Activated naive CD8-positive, alpha-beta T cell treated with anti-CD3 and anti-CD28 coated beads, Interleukin-2, amount 10 ng/mL, durations not matched to agents 7 days and 5 days (primary cell): ENCODE data around the gene COA1. TPM values are rescaled to one million over a fixed set of nuclear protein-coding genes. Genes with fewer than 3 reads are reported as not detected.
A peak's percentile ranks its signal among the peaks of the same experiment; 100 is the strongest.

ENCODE experiments used
- ATAC-seq: fragments of 150-1000 bp; cut with Tn5 transposase; one replicate; pipeline ENCODE4 v1.10.0; 2021; ENCODE audit warnings: low read depth, moderate library complexity
- POLR2A ChIA-PET: fragments of 350-600 bp; sonication (Branson Sonifier 250); formaldehyde crosslinking; loops from one replicate; lab custom pipeline; 2021; ENCODE audit warnings: antibody characterized with exemption; lab: Charles Lee
- DNase-seq: peaks from one replicate; pipeline ENCODE4 v3.0.0; 2021
- H3K27ac Mint-ChIP-seq: one replicate; pipeline ENCODE4 v1.8.0; 2022; ENCODE audit warnings: mild to moderate bottlenecking, mixed read lengths
- H3K27me3 Mint-ChIP-seq: one replicate; pipeline ENCODE4 v1.8.0; 2022; ENCODE audit warnings: mild to moderate bottlenecking, moderate library complexity, mixed read lengths
- H3K36me3 Mint-ChIP-seq: one replicate; pipeline ENCODE4 v1.8.0; 2021; ENCODE audit warnings: mild to moderate bottlenecking, mixed read lengths
- H3K4me1 Mint-ChIP-seq: one replicate; pipeline ENCODE4 v1.8.0; 2021; ENCODE audit warnings: mixed read lengths
- H3K4me3 Mint-ChIP-seq: one replicate; pipeline ENCODE4 v1.8.0; 2022; ENCODE audit warnings: mild to moderate bottlenecking, moderate library complexity, mixed read lengths
- H3K9me3 Mint-ChIP-seq: one replicate; pipeline ENCODE4 v1.8.0; 2021; ENCODE audit warnings: mixed read lengths
- total RNA-seq, 2 experiments: library from RNA; stranded (reverse); gene quantifications; one replicate each; pipeline ENCODE4 v1.2.3, GENCODE V29; 2021

The COA1 gene
- total RNA-seq, 2 experiments from 2014 or later, result 72.7 to 80.2 TPM

DNA sequence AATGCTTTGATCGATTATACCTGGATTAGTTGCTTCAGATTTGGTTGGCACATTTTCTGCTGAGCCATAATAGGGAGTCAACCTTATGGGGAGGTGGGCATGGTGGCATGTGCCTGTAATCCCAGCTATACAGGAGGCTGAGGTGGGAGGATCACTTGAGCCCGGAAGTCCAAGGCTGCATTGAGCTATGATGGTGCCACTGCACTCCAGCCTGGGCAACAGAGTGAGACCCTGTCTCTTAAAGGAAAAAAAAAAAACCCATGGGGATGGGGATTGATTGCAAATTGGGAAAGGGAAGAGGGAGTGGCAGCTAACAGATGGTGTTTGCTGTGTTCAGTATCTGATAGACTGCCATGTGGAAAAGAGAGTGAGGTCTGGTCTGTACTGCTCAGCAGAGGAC lies 135.3 kb downstream of the COA1 start:
- H3K27me3 Mint-ChIP-seq, result no peaks in the 10 kb centered on the region
- peaks cover 23% of the 10 kb centered on the region for H3K36me3 Mint-ChIP-seq
- peak overlapping the region; percentile 80 for H3K27ac Mint-ChIP-seq
- peak overlapping the region; percentile 72 for H3K4me3 Mint-ChIP-seq
- H3K9me3 Mint-ChIP-seq, result no peaks in the 10 kb centered on the region
- DNase-seq, result no peak
- POLR2A ChIA-PET, result interaction anchor here (0.6 to 1.7 kb wide), 4 partner anchors 11 to 1292 kb away, joined by 3 to 8 read pairs (median 4); partner anchors contain the start of gene STK17A
- ATAC-seq, result peak; percentile 26
- H3K4me1 Mint-ChIP-seq, result peaks cover 65% of the 10 kb centered on the region

- POLR2A ChIA-PET, result interaction anchor here (1.0 kb wide), 1 partner anchor 56 kb away, joined by 6 read pairs; no protein-coding TSS in a partner anchor
- peak overlapping the region; percentile 74 for H3K27ac Mint-ChIP-seq
Measured at GRCh38 chr7:43593010-43593409, 136.3 kb downstream of the COA1 start.

GRCh38 chr7:43592326-43592725 lies 137.0 kb downstream of the COA1 start:
- peak overlapping the region; percentile 60 for H3K27ac Mint-ChIP-seq
- peak overlapping the region; percentile 72 for H3K4me3 Mint-ChIP-seq

More at GRCh38 chr7:43593010-43593409, 136.3 kb downstream of the COA1 start:
- Mint-ChIP-seq H3K4me3 (peak overlapping the region; percentile 59), H3K4me1 (peaks cover 71% of the 10 kb centered on the region), H3K27me3 (no peaks in the 10 kb centered on the region), H3K36me3 (peaks cover 25% of the 10 kb centered on the region), H3K9me3 (no peaks in the 10 kb centered on the region)
- DNase-seq (no peak), ATAC-seq (no peak)

DNA sequence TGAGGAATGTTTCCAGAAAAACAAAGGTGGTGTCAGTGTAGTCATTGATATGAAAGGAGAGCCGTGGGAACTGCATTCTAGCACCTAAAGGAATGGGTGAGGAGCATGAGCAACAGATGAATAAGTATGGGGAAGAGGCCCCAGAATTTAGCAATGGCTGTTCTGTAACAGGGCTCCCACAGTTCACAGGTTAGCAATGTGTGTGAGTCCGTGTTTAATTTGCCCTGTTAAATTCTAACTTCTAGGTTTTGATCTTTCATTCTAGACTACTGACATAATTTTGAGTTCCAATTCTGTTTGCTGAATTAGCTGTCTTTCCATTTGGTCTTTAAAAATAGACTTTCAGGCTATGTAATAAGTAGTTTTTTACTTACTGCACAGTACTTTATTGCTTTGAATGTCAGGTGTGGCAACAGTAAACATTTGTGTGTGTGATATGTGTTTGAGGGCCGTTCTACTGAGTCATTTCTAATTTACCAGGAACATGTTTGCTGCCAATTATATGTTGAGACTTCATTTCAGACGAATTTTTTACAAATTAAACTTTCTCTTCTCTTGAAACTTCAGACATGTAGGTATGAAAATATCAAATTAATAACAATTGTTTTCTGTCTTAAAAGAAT lies 137.7 kb downstream of the COA1 start:
- H3K9me3 Mint-ChIP-seq, result no peaks in the 10 kb centered on the region
- peaks cover 75% of the 10 kb centered on the region for H3K4me1 Mint-ChIP-seq
- ATAC-seq (no peak), DNase-seq (no peak)
- peak overlapping the region; percentile 72 for H3K4me3 Mint-ChIP-seq
- H3K36me3 Mint-ChIP-seq, result peaks cover 22% of the 10 kb centered on the region
- no peaks in the 10 kb centered on the region for H3K27me3 Mint-ChIP-seq
- POLR2A ChIA-PET, result interaction anchor here (0.6 to 1.7 kb wide), 3 partner anchors 9 to 108 kb away, joined by 3 to 8 read pairs (median 4); partner anchors contain the start of gene STK17A
- peak overlapping the region; percentile 83 for H3K27ac Mint-ChIP-seq

More at GRCh38 chr7:43592326-43592725, 137.0 kb downstream of the COA1 start:
- Mint-ChIP-seq H3K36me3 (peaks cover 25% of the 10 kb centered on the region), H3K4me1 (peaks cover 74% of the 10 kb centered on the region), H3K27me3 (no peaks in the 10 kb centered on the region), H3K9me3 (no peaks in the 10 kb centered on the region)
- DNase-seq, result no peak
- POLR2A ChIA-PET, result interaction anchor here (0.6 to 1.0 kb wide), 2 partner anchors 18 to 56 kb away, joined by 3 to 6 read pairs; no protein-coding TSS in a partner anchor
- ATAC-seq, result no peak

GRCh38 chr7:43590862-43591557 lies 138.3 kb downstream of the COA1 start:
- DNase-seq (no peak), ATAC-seq (peak; percentile 46)
- POLR2A ChIA-PET, result interaction anchor here (0.7 to 1.7 kb wide), 3 partner anchors 8 to 109 kb away, joined by 3 to 8 read pairs (median 4); partner anchors contain the start of gene STK17A
- peak overlapping the region; percentile 72 for H3K4me3 Mint-ChIP-seq
- H3K4me1 Mint-ChIP-seq, result peaks cover 77% of the 10 kb centered on the region
- H3K9me3 Mint-ChIP-seq, result no peaks in the 10 kb centered on the region
- H3K27ac Mint-ChIP-seq, result peak overlapping the region; percentile 83
- no peaks in the 10 kb centered on the region for H3K27me3 Mint-ChIP-seq
- H3K36me3 Mint-ChIP-seq, result peaks cover 24% of the 10 kb centered on the region

GRCh38 chr7:43589728-43590127 lies 139.6 kb downstream of the COA1 start:
- peak overlapping the region; percentile 63 for H3K4me3 Mint-ChIP-seq
- no peak for ATAC-seq
- H3K4me1 Mint-ChIP-seq, result peaks cover 73% of the 10 kb centered on the region
- H3K27me3 Mint-ChIP-seq, result no peaks in the 10 kb centered on the region
- DNase-seq, result no peak
- H3K9me3 Mint-ChIP-seq, result no peaks in the 10 kb centered on the region
- peaks cover 24% of the 10 kb centered on the region for H3K36me3 Mint-ChIP-seq
- POLR2A ChIA-PET, result no interaction called here
- H3K27ac Mint-ChIP-seq, result peak overlapping the region; percentile 47

Other genes starting within 250 kb of the COA1 start
- 100 to 1,000 TPM; 106 TPM for gene STK17A, start 146.4 kb downstream of the COA1 start, total RNA-seq
- 10 to 100 TPM; 27.3 to 29.6 TPM for gene BLVRA, start 29.2 kb upstream of the COA1 start, total RNA-seq
- 10 to 100 TPM; 72.7 to 75.7 TPM for gene MRPS24, start 140.0 kb upstream of the COA1 start, total RNA-seq
- gene URGCP, start 177.1 kb upstream of the COA1 start, total RNA-seq, result 10 to 100 TPM; 26.5 to 26.9 TPM
- 1 to 10 TPM; 6.2 to 7.5 TPM for gene UBE2D4, start 196.9 kb upstream of the COA1 start, total RNA-seq